ENCODE data around the gene PEX11B. TPM values are rescaled to one million over a fixed set of nuclear protein-coding genes. Genes with fewer than 3 reads are reported as not detected.

PEX11B gene
- total RNA-seq, 1 donor from 2014 or later: 31.7 TPM

Other genes starting within 250 kb of the PEX11B start
- gene PDZK1, start 211.3 kb downstream of the PEX11B start, total RNA-seq: 0.16 TPM in 1 of 2 replicates, not detected in the other
- 0.59 TPM in 1 of 2 replicates, not detected in the other for gene CD160, start 199.2 kb downstream of the PEX11B start, total RNA-seq
- gene RNF115, start 94.6 kb downstream of the PEX11B start, total RNA-seq: 14.1 and 15.5 TPM in 2 replicates
- 35.0 and 39.0 TPM in 2 replicates for gene POLR3C, start 94.5 kb downstream of the PEX11B start, total RNA-seq
- gene NUDT17, start 73.1 kb downstream of the PEX11B start, total RNA-seq: 2.5 and 3.4 TPM in 2 replicates
- gene PIAS3, start 59.6 kb downstream of the PEX11B start, total RNA-seq: 19.1 and 20.2 TPM in 2 replicates
- 0.40 TPM in 2 replicates for gene ANKRD35, start 32.9 kb downstream of the PEX11B start, total RNA-seq
- 1.7 and 2.4 TPM in 2 replicates for gene ITGA10, start 8.7 kb downstream of the PEX11B start, total RNA-seq
- gene RBM8A, start 8.8 kb upstream of the PEX11B start, total RNA-seq: 326 and 355 TPM in 2 replicates
- gene LIX1L, start 39.3 kb upstream of the PEX11B start, total RNA-seq: 37.8 and 38.4 TPM in 2 replicates
- 4.8 and 5.2 TPM in 2 replicates for gene ANKRD34A, start 45.9 kb upstream of the PEX11B start, total RNA-seq
- gene POLR3GL, start 46.0 kb upstream of the PEX11B start, total RNA-seq: 12.1 and 12.6 TPM in 2 replicates
- gene TXNIP, start 77.9 kb upstream of the PEX11B start, total RNA-seq: 83.4 and 85.2 TPM in 2 replicates
- gene HJV, start 103.0 kb upstream of the PEX11B start, total RNA-seq: not detected in 2 replicates
- 3.2 TPM in 2 replicates for gene NBPF10, start 226.1 kb upstream of the PEX11B start, total RNA-seq

Data from activated CD4-positive, alpha-beta T cell treated with anti-CD3 and anti-CD28 coated beads, Interleukin-2, amount 10 ng/mL, durations not matched to agents 24 days and 14 days (primary cell).